SK-N-SH (cell line): Measurements from ENCODE around the gene EEF1AKMT1.

ENCODE experiments used
- NFIC ChIP-seq: IDR thresholded peaks from 2 replicates; pipeline ENCODE4 v1.4.0; 2012; ENCODE audit warnings: borderline replicate concordance
- TF ChIP-seq, protein P1 (sequence below): fragments of 200-600 bp; sonication (generic); IDR thresholded peaks from 2 replicates; pipeline ENCODE4 v1.6.1; 2017; ENCODE audit warnings: antibody characterized with exemption, mild to moderate bottlenecking, moderate library complexity

DNA sequence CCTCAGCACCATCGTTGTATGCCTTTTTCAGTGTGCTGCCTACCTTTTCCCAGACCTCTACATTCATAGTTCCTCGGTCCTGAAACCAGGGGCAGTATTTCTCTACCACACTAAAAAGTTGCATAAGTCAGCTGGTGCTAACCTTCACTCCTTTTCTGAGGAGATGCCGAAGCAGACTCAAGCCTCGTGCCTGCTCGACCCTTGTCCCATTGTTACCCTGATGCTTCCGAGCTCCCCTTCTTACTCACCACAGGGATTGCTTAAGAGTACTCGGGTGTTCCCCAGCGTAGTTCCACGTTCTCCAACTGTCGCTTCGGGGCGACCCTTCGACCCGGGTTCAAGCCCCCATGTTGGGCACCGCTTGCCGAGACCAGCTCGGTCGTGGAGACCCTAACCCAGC is 89.2 kb downstream of the EEF1AKMT1 start:
- no peak for TF ChIP-seq NFIC
- TF ChIP-seq, protein P1, sequence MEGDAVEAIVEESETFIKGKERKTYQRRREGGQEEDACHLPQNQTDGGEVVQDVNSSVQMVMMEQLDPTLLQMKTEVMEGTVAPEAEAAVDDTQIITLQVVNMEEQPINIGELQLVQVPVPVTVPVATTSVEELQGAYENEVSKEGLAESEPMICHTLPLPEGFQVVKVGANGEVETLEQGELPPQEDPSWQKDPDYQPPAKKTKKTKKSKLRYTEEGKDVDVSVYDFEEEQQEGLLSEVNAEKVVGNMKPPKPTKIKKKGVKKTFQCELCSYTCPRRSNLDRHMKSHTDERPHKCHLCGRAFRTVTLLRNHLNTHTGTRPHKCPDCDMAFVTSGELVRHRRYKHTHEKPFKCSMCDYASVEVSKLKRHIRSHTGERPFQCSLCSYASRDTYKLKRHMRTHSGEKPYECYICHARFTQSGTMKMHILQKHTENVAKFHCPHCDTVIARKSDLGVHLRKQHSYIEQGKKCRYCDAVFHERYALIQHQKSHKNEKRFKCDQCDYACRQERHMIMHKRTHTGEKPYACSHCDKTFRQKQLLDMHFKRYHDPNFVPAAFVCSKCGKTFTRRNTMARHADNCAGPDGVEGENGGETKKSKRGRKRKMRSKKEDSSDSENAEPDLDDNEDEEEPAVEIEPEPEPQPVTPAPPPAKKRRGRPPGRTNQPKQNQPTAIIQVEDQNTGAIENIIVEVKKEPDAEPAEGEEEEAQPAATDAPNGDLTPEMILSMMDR: no peak
